HepG2 (cell line): ENCODE measurements around the gene SBSN. TPM values are rescaled to one million over a fixed set of nuclear protein-coding genes. Genes with fewer than 3 reads are reported as not detected.

Experiments
- ARNTL ChIP-seq: sonication (generic); formaldehyde crosslinking; IDR thresholded peaks from 2 replicates; pipeline ENCODE4 v1.4.0; 2020; ENCODE audit warnings: mild to moderate bottlenecking, missing genetic modification reagents
- BCL6 ChIP-seq: IDR thresholded peaks from 2 replicates; pipeline ENCODE4 v1.6.1; 2016; ENCODE audit warnings: missing genetic modification reagents, missing compliant biosample characterization
- BRD4 ChIP-seq: sonication (generic); formaldehyde crosslinking; IDR thresholded peaks from 2 replicates; pipeline ENCODE4 v1.4.0; 2020; ENCODE audit warnings: missing genetic modification reagents
- DRAP1 ChIP-seq: IDR thresholded peaks from 2 replicates; pipeline ENCODE4 v1.6.1; 2016; ENCODE audit warnings: missing genetic modification reagents, missing compliant biosample characterization
- HIVEP1 ChIP-seq: sonication (generic); formaldehyde crosslinking; IDR thresholded peaks from 2 replicates; pipeline ENCODE4 v1.4.0; 2020; ENCODE audit warnings: mild to moderate bottlenecking, missing genetic modification reagents
- HNRNPH1 ChIP-seq: fragments of 200-400 bp; formaldehyde crosslinking; optimal IDR thresholded peaks from 2 replicates; pipeline ENCODE3; 2017; ENCODE audit warnings: mild to moderate bottlenecking, low read depth, low read length
- PAWR ChIP-seq: sonication (generic); formaldehyde crosslinking; IDR thresholded peaks from 2 replicates; pipeline ENCODE4 v1.4.0; 2020; ENCODE audit warnings: missing genetic modification reagents, mild to moderate bottlenecking, borderline replicate concordance
- PBX3 ChIP-seq: sonication (generic); formaldehyde crosslinking; IDR thresholded peaks from 2 replicates; pipeline ENCODE4 v1.8.1; 2023; ENCODE audit warnings: missing genetic modification reagents, inconsistent platforms, borderline replicate concordance
- PCBP2 ChIP-seq: fragments of 200-400 bp; formaldehyde crosslinking; optimal IDR thresholded peaks from 2 replicates; pipeline ENCODE3; 2018; ENCODE audit warnings: low read length, low read depth; ENCODE audit not compliant: poor library complexity, severe bottlenecking
- POLR2A ChIP-seq, 2 experiments: IDR thresholded peaks; 2 replicates each; pipeline ENCODE4 v1.6.1; 2011; ENCODE audit warnings: low read depth in 2 of 2, low read length in 2 of 2, mild to moderate bottlenecking in 1 of 2, moderate library complexity in 1 of 2; ENCODE audit not compliant: insufficient read depth in 1 of 2
- RELA ChIP-seq: sonication (generic); formaldehyde crosslinking; IDR thresholded peaks from 2 replicates; pipeline ENCODE4 v1.4.0; 2020; ENCODE audit warnings: missing genetic modification reagents
- SMC3 ChIP-seq: IDR thresholded peaks from 2 replicates; pipeline ENCODE4 v1.6.1; 2011; ENCODE audit warnings: low read length, improper control_type of control experiment
- SRF ChIP-seq: IDR thresholded peaks from 2 replicates; pipeline ENCODE4 v1.6.1; 2011; ENCODE audit warnings: mild to moderate bottlenecking, low read depth, low read length, moderate library complexity
- TRIM22 ChIP-seq: fragments of 450-650 bp; IDR thresholded peaks from 2 replicates; pipeline ENCODE4 v1.6.1; 2017
- ZHX1 ChIP-seq: sonication (generic); formaldehyde crosslinking; IDR thresholded peaks from 2 replicates; pipeline ENCODE4 v1.8.1; 2022; ENCODE audit warnings: low read depth, mild to moderate bottlenecking, missing genetic modification reagents
- ZMYM4 ChIP-seq: sonication (generic); formaldehyde crosslinking; IDR thresholded peaks from 2 replicates; pipeline ENCODE4 v1.8.1; 2023; ENCODE audit warnings: mild to moderate bottlenecking, missing genetic modification reagents
- ZNF263 ChIP-seq: sonication (generic); formaldehyde crosslinking; IDR thresholded peaks from 2 replicates; pipeline ENCODE4 v1.4.0; 2020; ENCODE audit warnings: missing genetic modification reagents
- ZNF333 ChIP-seq: sonication (generic); formaldehyde crosslinking; IDR thresholded peaks from 2 replicates; pipeline ENCODE4 v1.4.0; 2020; ENCODE audit warnings: mild to moderate bottlenecking, missing genetic modification reagents, borderline replicate concordance
- ZNF569 ChIP-seq: sonication (generic); formaldehyde crosslinking; IDR thresholded peaks from 2 replicates; pipeline ENCODE4 v1.5.0; 2020; ENCODE audit warnings: mild to moderate bottlenecking, missing genetic modification reagents, moderate library complexity, borderline replicate concordance
- ZNF781 ChIP-seq: sonication (generic); formaldehyde crosslinking; IDR thresholded peaks from 2 replicates; pipeline ENCODE4 v1.5.1; 2020; ENCODE audit warnings: borderline replicate concordance, mild to moderate bottlenecking, missing genetic modification reagents; ENCODE audit errors: not compliant biosample characterization
- polyA plus RNA-seq, 8 experiments: library from polyadenylated mRNA; depleted of rRNA in 3 of 8; stranded (reverse) in 7 of 8; unstranded in 1 of 8; fragments of >200 nt; fragmentation: Illumina TruSeq in 4 of 8; extraction: Trizol in 4 of 8; gene quantifications; 2 replicates each; pipeline versions ENCODE4 v1.2.1 to v1.2.3, GENCODE V29; 2011 to 2016; ENCODE audit warnings: low read depth in 4 of 8, missing spikeins in 1 of 8, mixed read lengths in 1 of 8; ENCODE audit not compliant: insufficient read depth in 1 of 8
- total RNA-seq, 5 experiments: library from RNA; depleted of rRNA; stranded (reverse); fragments of >200 nt; fragmentation: Illumina TruSeq; extraction: Trizol; gene quantifications; 2 replicates each; pipeline ENCODE4 v1.2.3, GENCODE V29; 2016; ENCODE audit warnings: low read depth in 1 of 5

The SBSN gene
- total and polyA plus RNA-seq, 2 of the 13 experiments (the other 11 are each of a cell fraction or from before 2014, with no cell fraction given) = not detected

- TF ChIP-seq BRD4 (CRISPR knock-in tag) (no peak; the same call in 1 of the 2 replicates), PCBP2 (no peak), PAWR (CRISPR knock-in tag) (no peak), BCL6 (CRISPR knock-in tag) (0 out of 2 replicates have a peak, but pooled peaks have one; percentile 13), ZNF333 (0 out of 2 replicates have a peak, but pooled peaks have one; percentile 74), RELA (CRISPR knock-in tag) (no peak), SRF (no peak), HIVEP1 (CRISPR knock-in tag) (no peak), HNRNPH1 (no peak), ARNTL (CRISPR knock-in tag) (no peak), ZNF263 (no peak), ZNF569 (CRISPR knock-in tag) (no peak), ZNF781 (CRISPR knock-in tag) (no peak), SMC3 (no peak), DRAP1 (CRISPR knock-in tag) (peak; percentile 31; the same call in 1 of the 2 replicates), ZMYM4 (CRISPR knock-in tag) (no peak), ZHX1 (CRISPR knock-in tag) (no peak), POLR2A (IDR thresholded peaks at IDR 0.05; ENCODE audit: insufficient read depth in 1 of 2, low read depth in 2 of 2, low read length in 2 of 2) (peak; percentile 23 to 50; a peak in 2 of 4 replicates), TRIM22 (no peak), PBX3 (no peak; the same call in 1 of the 2 replicates)
Measured at GRCh38 chr19:35509861-35510625, 18.1 kb downstream of the SBSN start (continued).
